ENCODE results near the gene KIF19. TPM values are rescaled to one million over a fixed set of nuclear protein-coding genes. Genes with fewer than 3 reads are reported as not detected.

KIF19 gene
- total and polyA plus RNA-seq, 2 of the 4 experiments (the other 2 are of a cell fraction), result not detected

DNA sequence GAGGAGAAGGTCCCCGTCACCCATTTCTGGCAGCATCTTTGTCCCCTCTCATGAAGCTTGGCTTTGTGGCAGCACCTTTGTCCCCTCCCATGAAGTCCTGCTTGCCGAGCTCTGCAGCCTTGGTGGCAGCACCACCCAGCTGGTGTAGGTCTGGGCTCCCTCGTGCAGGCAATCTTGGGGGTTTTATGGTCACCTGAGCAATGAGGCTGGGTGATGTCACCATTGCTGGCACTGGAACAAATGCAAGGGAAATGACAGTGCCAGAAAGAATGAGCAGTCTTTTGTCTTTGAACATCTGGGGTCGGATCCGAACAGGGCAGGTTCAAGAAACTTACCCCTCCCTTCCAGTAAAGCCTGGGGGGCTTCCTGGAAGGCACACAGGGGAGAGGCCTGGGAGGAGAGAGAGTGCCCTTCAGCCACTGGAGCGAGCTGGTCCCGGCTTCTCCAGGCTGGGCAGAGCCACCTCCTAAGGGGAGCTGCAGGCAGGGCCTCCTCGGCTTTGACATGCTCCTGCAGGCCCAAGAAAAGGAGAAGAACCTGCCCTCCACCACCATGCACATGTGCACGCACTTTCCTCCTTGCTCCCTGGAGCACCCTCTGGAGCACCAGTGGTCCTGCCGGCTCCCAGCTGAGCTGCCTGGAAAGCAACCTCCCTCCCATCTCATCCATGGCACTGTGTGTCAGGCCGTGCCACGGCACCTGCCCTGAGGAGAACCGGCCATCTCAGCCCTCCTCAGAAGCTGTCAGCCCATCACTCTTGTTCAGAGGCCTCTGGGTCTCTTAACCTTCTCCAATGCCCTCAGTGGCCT, 19.6 kb downstream of the KIF19 start:
- no peak overlapping the region for H3K18ac ChIP-seq (ENCODE audit: low read depth, low read length)
- no peak overlapping the region for H2BK120ac ChIP-seq (ENCODE audit: low read depth, low read length)
- H3K27me3 ChIP-seq (ENCODE audit: control insufficient read depth, insufficient read depth, low read length), result no peaks in the 10 kb centered on the region; the same call in 1 of the 2 replicates
- DNase-seq (no peak), ATAC-seq (ENCODE audit: low read depth) (no peak)
- H3K56ac ChIP-seq (ENCODE audit: extremely low read depth, insufficient read depth, low read length), result no peak overlapping the region
- H3K4me3 ChIP-seq (ENCODE audit: insufficient read depth, low read depth, low read length), result no peak overlapping the region
- H3K23ac ChIP-seq (ENCODE audit: low read depth, low read length), result no peak overlapping the region
- in situ Hi-C loops (cut with MboI; ENCODE audit: low sequenced_read_pairs) (no loop called here), intact Hi-C loops (cut with micrococcal nuclease) (no loop called here), dilution Hi-C loops (cut with HindIII; ENCODE audit: low sequenced_read_pairs, unreplicated experiment) (no loop called here)
- H3K9ac ChIP-seq (ENCODE audit: low read depth, low read length), result no peak overlapping the region
- ChIA-PET CTCF (no interaction called here), POLR2A (ENCODE audit: unreplicated experiment) (no interaction called here)
- H3K27ac ChIP-seq (ENCODE audit: insufficient read depth, low read length), result no peak overlapping the region
- WGBS, 2 experiments (ENCODE audit: extremely low coverage in 2 of 2, insufficient read length in 1 of 2), result 67% methylated on average over 3 of the region's 13 CpGs; no CpG with 5 or more reads in 1 of the 2 experiments
- no peak overlapping the region for H4K5ac ChIP-seq (ENCODE audit: low read depth, low read length)
- no peak overlapping the region for H4K91ac ChIP-seq (ENCODE audit: insufficient read depth, low read depth, low read length)
- H3K79me1 ChIP-seq (ENCODE audit: low read depth in 1 of 2, low read length in 2 of 2), result no peaks in the 10 kb centered on the region
- no peak for TF ChIP-seq RCOR1 (IDR thresholded peaks at IDR 0.05; ENCODE audit: insufficient replicate concordance, low read length)
- TF ChIP-seq SMC3 (IDR thresholded peaks at IDR 0.05; ENCODE audit: low read depth, low read length), result no peak
- no peak for TF ChIP-seq RFX5 (IDR thresholded peaks at IDR 0.05; ENCODE audit: low read depth, low read length)
- TF ChIP-seq CHD1 (IDR thresholded peaks at IDR 0.05; ENCODE audit: low read depth, low read length), result no peak
- no peak for TF ChIP-seq MAFK (IDR thresholded peaks at IDR 0.05; ENCODE audit: low read depth, low read length)
- TF ChIP-seq CTCF (conservative IDR thresholded peaks at IDR 0.05; ENCODE audit: low read depth, low read length), result no peak
- no peak overlapping the region for H3K14ac ChIP-seq (replicated peaks; ENCODE audit: low read depth, low read length)
- no TSS peak for BruUV-seq (replicated peaks)
- H2BK20ac ChIP-seq (ENCODE audit: low read depth, low read length), result no peak overlapping the region
- H2BK15ac ChIP-seq (ENCODE audit: low read depth, low read length), result no peak overlapping the region
- no peak overlapping the region for H2AK5ac ChIP-seq (ENCODE audit: low read depth, low read length)
- H2AK9ac ChIP-seq (replicated peaks; ENCODE audit: low read depth, low read length, poor library complexity), result no peak overlapping the region
- H3K4ac ChIP-seq (ENCODE audit: low read depth, low read length), result no peak overlapping the region
- no peaks in the 10 kb centered on the region for H4K20me1 ChIP-seq (ENCODE audit: insufficient read depth, low read length)
- no peak overlapping the region for H2BK5ac ChIP-seq (ENCODE audit: low read depth, low read length, poor library complexity, severe bottlenecking)
- no peaks in the 10 kb centered on the region for H3K36me3 ChIP-seq (ENCODE audit: control insufficient read depth, insufficient read depth, low read length)
- H3K4me1 ChIP-seq (ENCODE audit: control insufficient read depth, insufficient read depth, low read length), result no peaks in the 10 kb centered on the region
- H4K8ac ChIP-seq (ENCODE audit: low read depth in 2 of 2, low read length in 2 of 2), result no peak overlapping the region
- H3K4me2 ChIP-seq (ENCODE audit: low read depth, low read length), result no peak overlapping the region
- no peaks in the 10 kb centered on the region for H3K9me3 ChIP-seq (ENCODE audit: control insufficient read depth, insufficient read depth, low read length)
- H2AFZ ChIP-seq (replicated peaks; ENCODE audit: low read length, poor library complexity), result peak overlapping the region; percentile 32
- no peaks in the 10 kb centered on the region for H3K9me1 ChIP-seq (ENCODE audit: insufficient read depth, low read length)
